Calu3 (cell line): Measurements from ENCODE around the gene TMEM63C. TPM values are rescaled to one million over a fixed set of nuclear protein-coding genes. Genes with fewer than 3 reads are reported as not detected.
"Not testable (repeated sequence)": the region's sequence is repeated elsewhere in the genome, so short reads cannot be mapped to it uniquely, and the experiment has no call there.

Experiments
- BruUV-seq: library from RNA; stranded (reverse); fragments of 400-500 nt; replicated peaks from 2 replicates; lab custom pipeline; 2021; lab: Mats Ljungman, UMichigan
- CTCF ChIA-PET: fragments of 300-600 bp; sonication (Branson Sonifier 250); formaldehyde crosslinking; loops from one replicate; lab custom pipeline; 2022; ENCODE audit warnings: antibody characterized with exemption; lab: Charles Lee
- DNase-seq: peaks from one replicate; pipeline ENCODE4 v3.0.0; 2022
- H3K27ac Mint-ChIP-seq: one replicate; pipeline ENCODE4 v1.8.0; 2022; ENCODE audit warnings: mixed read lengths; ENCODE audit not compliant: unreplicated experiment
- H3K27me3 Mint-ChIP-seq: one replicate; pipeline ENCODE4 v1.8.0; 2022; ENCODE audit warnings: mixed read lengths; ENCODE audit not compliant: unreplicated experiment
- H3K36me3 Mint-ChIP-seq: one replicate; pipeline ENCODE4 v1.8.0; 2022; ENCODE audit warnings: mild to moderate bottlenecking, moderate library complexity, mixed read lengths; ENCODE audit not compliant: insufficient read depth, unreplicated experiment
- H3K4me1 Mint-ChIP-seq: one replicate; pipeline ENCODE4 v1.8.0; 2022; ENCODE audit warnings: mild to moderate bottlenecking, low read depth, mixed read lengths; ENCODE audit not compliant: unreplicated experiment
- H3K4me3 Mint-ChIP-seq: one replicate; pipeline ENCODE4 v1.8.0; 2022; ENCODE audit warnings: mild to moderate bottlenecking, low read depth, moderate library complexity, mixed read lengths; ENCODE audit not compliant: unreplicated experiment
- H3K9me3 Mint-ChIP-seq: one replicate; pipeline ENCODE4 v1.8.0; 2022; ENCODE audit warnings: low read depth, mixed read lengths; ENCODE audit not compliant: unreplicated experiment
- intact Hi-C: fragments of 100-400 bp; cut with micrococcal nuclease; formaldehyde crosslinking; loops from one replicate; pipeline ENCODE4 v1.10.0; 2022; ENCODE audit not compliant: unreplicated experiment
- total RNA-seq: library from RNA; stranded (reverse); gene quantifications from 2 replicates; pipeline ENCODE4 v1.2.3, GENCODE V29; 2022
- TF ChIP-seq, protein P1 (sequence below): fragments of 200-600 bp; IDR thresholded peaks from one replicate; pipeline ENCODE4 v1.8.0; 2022; ENCODE audit warnings: antibody characterized with exemption; ENCODE audit not compliant: unreplicated experiment

The TMEM63C gene
- total RNA-seq, 1 experiment from 2014 or later: 1.1 TPM

DNA sequence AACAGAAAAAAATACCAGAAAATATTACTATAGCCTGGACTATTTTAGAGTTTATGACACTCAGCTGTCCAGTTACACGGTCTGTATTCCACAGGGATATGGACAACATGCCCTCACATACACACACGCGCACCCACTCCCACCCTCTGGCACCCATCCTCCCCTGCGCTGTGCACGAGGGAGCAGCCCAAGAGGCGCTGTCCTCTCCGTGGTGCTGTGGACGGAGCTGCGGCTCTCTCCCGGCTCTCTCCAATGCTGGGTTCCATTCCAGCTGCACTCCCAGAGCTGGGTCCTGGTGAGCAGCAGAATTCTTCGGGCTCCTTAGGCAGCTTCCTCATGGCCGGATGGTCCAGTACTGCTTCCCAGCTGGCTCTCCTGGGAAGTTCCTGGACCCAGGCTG lies 95.4 kb downstream of the TMEM63C start:
- Mint-ChIP-seq H3K4me3 (no peak overlapping the region), H3K4me1 (no peaks in the 10 kb centered on the region), H3K36me3 (no peaks in the 10 kb centered on the region), H3K27ac (no peak overlapping the region), H3K27me3 (peaks cover 9% of the 10 kb centered on the region), H3K9me3 (no peaks in the 10 kb centered on the region)
- TF ChIP-seq, protein P1, sequence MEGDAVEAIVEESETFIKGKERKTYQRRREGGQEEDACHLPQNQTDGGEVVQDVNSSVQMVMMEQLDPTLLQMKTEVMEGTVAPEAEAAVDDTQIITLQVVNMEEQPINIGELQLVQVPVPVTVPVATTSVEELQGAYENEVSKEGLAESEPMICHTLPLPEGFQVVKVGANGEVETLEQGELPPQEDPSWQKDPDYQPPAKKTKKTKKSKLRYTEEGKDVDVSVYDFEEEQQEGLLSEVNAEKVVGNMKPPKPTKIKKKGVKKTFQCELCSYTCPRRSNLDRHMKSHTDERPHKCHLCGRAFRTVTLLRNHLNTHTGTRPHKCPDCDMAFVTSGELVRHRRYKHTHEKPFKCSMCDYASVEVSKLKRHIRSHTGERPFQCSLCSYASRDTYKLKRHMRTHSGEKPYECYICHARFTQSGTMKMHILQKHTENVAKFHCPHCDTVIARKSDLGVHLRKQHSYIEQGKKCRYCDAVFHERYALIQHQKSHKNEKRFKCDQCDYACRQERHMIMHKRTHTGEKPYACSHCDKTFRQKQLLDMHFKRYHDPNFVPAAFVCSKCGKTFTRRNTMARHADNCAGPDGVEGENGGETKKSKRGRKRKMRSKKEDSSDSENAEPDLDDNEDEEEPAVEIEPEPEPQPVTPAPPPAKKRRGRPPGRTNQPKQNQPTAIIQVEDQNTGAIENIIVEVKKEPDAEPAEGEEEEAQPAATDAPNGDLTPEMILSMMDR: no peak
- intact Hi-C loops: no loop called here
- CTCF ChIA-PET: interaction anchor here (0.9 kb wide), 1 partner anchor 27 kb away, joined by 3 read pairs; no protein-coding TSS in a partner anchor
- BruUV-seq: no TSS peak
- no peak for DNase-seq

DNA sequence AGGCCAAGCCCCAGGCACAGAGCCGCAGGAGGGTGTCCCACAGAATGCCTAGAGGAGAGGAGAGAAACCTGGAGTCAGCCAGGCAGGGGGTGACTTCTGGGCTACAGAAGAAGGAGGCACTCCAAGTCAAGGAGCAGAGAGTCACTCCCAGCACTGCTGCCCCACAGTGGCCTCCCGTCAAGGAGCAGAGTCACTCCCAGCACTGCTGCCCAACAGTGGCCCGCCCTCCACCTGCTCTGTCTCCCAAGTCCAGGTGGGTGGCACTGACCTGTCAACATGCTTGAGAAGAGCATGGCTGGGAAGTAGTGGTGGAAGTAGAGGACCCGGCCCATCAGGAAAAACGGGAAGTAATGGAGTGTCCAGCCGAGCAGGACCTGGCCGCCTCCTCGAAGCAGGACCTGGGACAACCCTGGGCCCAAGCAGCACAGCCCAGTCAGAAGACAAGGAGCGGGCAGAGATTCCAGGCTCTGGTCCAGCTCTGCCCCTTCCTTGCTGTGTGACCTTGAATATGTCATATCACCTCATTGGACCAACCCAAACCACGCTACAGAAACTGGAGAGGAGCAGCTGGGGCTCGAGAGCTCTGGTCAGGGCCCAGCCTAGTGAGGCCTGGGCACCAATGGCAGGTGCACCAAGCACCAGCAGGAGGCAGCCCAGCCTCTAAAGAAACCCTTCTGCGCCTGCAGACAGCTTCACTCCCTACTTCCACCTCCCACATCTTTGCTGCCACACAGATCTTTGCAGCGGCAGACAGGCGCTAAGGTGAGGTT lies 97.0 kb downstream of the TMEM63C start:
- no TSS peak for BruUV-seq
- no peak overlapping the region for H3K4me3 Mint-ChIP-seq

DNA sequence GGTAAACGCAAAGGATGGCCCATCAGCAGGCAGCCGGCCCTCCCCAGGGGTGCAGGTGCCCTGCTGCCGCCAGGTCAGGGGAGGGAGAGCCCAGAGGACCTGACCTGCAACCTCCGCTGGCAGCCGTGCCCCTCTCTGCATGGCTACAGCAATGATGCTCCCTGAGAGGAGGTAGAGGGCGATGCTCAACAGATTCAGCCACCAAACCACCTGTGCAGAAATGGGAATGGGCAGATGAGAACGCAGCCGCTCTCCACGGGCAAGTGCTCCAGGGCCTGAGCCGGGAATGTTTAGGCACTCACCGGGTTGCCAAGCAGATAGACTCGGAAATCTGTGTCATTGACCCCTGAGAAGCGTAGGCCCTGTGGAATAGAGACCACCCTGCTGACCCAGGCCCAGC lies 98.1 kb downstream of the TMEM63C start:
- Mint-ChIP-seq H3K4me3 (no peak overlapping the region), H3K4me1 (no peaks in the 10 kb centered on the region), H3K36me3 (no peaks in the 10 kb centered on the region), H3K27me3 (no peaks in the 10 kb centered on the region), H3K27ac (no peak overlapping the region), H3K9me3 (no peaks in the 10 kb centered on the region)
- TF ChIP-seq, protein P1: no peak
- no peak for DNase-seq
- intact Hi-C loops: no loop called here
- BruUV-seq: no TSS peak
- CTCF ChIA-PET: no interaction called here

More for the DNA sequence above, 97.0 kb downstream of the TMEM63C start:
- intact Hi-C loops: no loop called here
- no peaks in the 10 kb centered on the region for H3K4me1 Mint-ChIP-seq
- DNase-seq: no peak
- CTCF ChIA-PET: no interaction called here
- TF ChIP-seq, protein P1: no peak
- no peaks in the 10 kb centered on the region for H3K27me3 Mint-ChIP-seq
- H3K27ac Mint-ChIP-seq: no peak overlapping the region
- no peaks in the 10 kb centered on the region for H3K36me3 Mint-ChIP-seq
- H3K9me3 Mint-ChIP-seq: no peaks in the 10 kb centered on the region

DNA sequence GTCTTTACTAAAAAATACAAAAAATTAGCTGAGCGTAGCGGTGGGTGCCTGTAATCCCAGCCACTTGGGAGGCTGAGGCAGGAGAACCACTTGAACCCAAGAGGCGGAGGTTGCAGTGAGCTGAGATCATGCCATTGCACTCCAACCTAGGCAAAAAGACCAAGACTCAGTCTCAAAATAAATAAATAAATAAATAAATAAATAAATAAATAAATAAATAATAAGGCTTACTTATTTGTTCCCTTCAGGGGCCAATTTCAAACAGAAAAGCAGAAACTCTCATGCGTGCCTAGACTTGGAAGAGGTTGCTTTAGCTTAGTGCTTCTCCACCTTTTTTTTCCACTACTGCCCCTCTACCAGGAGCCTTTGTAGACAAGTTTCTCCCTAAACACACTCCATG lies 99.3 kb downstream of the TMEM63C start:
- H3K4me1 Mint-ChIP-seq, H3K36me3 Mint-ChIP-seq, DNase-seq, H3K27me3 Mint-ChIP-seq, BruUV-seq, H3K27ac Mint-ChIP-seq, H3K4me3 Mint-ChIP-seq, H3K9me3 Mint-ChIP-seq, intact Hi-C loops: not testable (repeated sequence)
- CTCF ChIA-PET: interaction anchor here (0.6 kb wide), 1 partner anchor 836 kb away, joined by 5 read pairs; no protein-coding TSS in a partner anchor

DNA sequence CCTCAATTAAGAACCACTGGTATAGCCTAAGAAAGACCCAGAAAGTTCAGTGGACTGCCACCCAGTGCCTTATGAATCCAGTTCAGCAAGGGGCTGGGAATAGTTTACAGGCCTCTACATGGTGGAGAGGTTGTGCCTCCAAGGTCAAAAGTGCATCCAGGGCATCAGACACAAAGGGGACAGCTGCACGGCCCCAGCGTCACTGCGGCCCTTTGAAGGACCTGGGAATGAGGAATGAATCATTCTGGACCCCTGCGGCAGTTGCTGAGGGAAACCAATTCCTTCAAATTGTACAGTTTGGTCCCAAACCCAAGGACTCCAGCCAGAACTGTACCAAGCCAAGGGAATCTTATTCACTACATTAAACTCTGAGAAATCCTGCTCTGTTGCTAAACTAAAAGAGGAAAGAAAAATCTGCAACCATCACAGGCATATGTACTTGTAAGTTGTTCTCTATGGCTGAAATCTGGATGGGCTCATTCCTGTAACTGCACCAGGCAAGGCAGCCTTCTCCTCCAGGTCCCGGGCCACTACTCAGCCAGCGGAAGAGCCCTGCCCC lies 100.3 kb downstream of the TMEM63C start:
- no peak for DNase-seq
- TF ChIP-seq, protein P1: no peak
- no TSS peak for BruUV-seq
- Mint-ChIP-seq H3K27ac (no peak overlapping the region), H3K36me3 (no peaks in the 10 kb centered on the region), H3K4me3 (no peak overlapping the region), H3K4me1 (no peaks in the 10 kb centered on the region), H3K27me3 (no peaks in the 10 kb centered on the region), H3K9me3 (no peaks in the 10 kb centered on the region)
- intact Hi-C loops: no loop called here
- CTCF ChIA-PET: no interaction called here
